COLO668 (cell line): ENCODE measurements around the gene LETMD1.
"Not testable (repeated sequence)": the region's sequence is repeated elsewhere in the genome, so short reads cannot be mapped to it uniquely, and the experiment has no call there.

Experiments used
- DNase-seq: peaks from one replicate; lab custom pipeline; 2025; ENCODE audit not compliant: unreplicated experiment; lab: John Stamatoyannopoulos, UW

Gene LETMD1, protein sequence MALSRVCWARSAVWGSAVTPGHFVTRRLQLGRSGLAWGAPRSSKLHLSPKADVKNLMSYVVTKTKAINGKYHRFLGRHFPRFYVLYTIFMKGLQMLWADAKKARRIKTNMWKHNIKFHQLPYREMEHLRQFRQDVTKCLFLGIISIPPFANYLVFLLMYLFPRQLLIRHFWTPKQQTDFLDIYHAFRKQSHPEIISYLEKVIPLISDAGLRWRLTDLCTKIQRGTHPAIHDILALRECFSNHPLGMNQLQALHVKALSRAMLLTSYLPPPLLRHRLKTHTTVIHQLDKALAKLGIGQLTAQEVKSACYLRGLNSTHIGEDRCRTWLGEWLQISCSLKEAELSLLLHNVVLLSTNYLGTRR

DNA sequence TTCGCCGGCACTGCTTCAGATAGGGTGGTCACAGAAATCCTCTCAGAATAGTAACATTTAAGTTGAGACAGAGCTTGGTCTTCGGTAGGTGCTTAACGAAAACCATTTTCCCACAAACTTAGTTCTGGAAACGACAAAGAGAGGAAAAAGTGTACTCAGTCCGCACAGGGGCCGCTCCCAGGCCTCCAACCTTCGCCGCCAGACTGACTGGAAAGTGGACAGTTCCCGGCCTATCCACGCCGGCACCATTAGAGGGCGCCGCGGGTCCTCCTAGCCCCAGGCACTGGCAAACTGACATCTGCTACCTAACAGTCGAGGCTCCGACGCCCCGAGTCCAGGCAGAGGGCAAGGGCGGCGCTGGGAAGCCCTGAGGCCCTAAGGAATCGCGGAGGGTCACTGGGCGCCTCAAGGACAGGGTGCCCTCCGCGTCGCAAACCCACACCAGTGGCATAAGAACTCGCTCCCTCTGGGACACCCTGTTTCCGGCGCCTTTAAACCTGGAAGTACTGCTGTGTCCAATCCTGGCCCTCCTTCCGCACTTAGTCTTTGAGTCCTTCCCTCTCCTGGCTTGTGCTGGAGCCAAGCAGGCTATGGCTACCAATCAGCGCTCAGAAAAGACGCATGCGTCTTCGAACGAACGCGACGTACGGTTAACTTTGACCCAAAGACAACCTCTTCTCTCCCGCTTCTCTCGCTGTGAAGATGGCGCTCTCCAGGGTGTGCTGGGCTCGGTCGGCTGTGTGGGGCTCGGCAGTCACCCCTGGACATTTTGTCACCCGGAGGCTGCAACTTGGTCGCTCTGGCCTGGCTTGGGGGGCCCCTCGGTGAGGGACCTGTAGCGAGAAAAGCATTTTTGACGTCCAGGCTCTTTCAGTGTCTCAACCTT lies at the start of gene LETMD1:
LETMD1 (plus strand) TSS at position 673 of the 886 bp plus-strand sequence; CDS start at position 703, 30 bp downstream.
- peak; percentile 83 for DNase-seq

DNA sequence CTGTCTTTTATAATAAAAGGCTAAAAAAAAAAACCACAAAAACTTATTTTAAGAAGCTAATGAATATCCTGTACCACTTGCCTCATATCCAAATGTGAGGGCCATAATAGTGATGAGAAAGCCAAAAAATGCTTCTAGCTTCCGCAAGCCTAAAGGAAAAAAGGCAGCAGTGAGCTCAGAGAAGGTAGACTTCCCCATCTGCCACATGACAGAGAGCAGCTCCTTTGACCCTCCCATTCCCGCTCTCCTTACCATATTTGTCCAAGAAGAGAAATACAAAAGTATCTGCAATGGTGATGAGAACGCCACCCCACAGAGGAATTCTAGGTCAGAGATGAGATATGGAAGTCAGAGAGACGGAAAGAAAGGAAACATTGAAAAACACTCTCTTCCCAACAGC lies 49.0 kb upstream of the LETMD1 start:
- no peak for DNase-seq

DNA sequence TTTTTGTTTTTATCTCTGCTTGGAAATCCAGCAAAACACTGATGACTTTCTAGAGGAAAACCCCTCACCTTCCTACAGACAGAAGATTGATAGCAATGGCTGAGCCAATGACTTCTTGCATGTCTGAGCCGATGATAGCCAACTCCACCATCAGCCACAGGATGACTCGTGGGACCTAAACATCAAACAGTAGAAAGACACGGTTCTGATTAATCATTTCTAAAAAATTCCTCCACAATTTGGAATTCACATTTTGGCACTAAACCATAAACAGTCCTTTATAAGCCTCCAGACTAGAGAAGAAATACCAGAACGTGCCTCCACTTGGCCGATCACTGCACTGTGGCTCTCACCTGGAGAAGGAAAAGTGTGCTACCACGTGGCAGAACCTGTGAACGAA lies 47.9 kb upstream of the LETMD1 start:
- no peak for DNase-seq

DNA sequence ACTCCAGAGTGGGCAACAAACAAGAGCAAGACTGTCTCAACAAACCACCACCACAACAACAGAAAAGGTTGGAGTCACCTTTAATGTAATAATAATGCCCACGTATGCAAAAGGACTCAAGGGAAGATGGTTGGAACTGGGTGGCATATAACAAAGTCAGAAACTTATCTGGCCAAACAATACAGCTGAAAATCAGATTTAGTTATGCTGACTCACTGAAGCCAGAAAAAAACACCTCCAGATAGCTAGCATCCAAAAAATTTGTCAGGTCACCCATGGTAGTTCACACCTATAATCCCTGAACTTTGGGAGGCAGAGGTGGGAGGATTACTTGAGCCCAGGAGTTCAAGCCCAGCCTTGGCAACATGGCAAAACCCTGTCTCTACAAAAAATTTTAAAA lies 46.3 kb upstream of the LETMD1 start:
- no peak for DNase-seq

DNA sequence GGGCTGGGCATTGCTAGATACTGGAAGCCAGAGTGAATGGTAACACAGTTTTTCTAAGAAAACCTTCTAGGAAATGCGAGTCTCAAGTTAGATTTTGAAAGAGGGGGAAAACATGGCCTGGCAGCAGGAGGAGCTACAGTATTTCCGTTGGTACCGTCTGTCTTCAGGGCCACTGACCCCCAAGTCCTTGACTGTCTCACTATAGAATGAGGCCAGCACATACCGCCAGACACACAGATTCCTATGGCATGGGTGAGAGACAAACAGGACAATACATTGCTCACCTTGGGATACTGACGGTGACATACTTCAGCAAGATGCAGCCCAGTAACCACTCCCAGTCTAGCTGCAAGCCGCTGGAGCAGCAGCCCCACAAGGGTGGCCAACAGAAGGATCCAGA lies 43.6 kb upstream of the LETMD1 start:
- DNase-seq, result no peak

DNA sequence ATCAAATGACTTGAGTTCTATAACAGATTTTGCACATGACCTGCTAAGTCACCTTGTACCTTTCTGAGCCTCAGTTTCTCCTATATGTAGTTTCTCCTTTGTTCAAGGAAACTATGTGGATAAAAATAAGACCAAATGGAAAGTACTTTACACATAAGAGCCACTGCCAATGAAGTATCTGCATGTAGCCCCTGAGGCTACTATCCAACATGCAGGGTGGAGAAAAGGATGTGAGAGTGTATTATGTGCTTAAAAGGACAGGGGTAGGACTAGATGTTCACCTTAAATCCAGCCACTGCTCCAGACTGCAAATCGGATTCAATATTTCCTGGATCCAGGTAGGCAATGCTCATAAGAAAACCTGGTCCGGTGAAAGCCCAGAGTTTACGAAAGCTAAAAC lies 43.1 kb upstream of the LETMD1 start:
- DNase-seq, result no peak

DNA sequence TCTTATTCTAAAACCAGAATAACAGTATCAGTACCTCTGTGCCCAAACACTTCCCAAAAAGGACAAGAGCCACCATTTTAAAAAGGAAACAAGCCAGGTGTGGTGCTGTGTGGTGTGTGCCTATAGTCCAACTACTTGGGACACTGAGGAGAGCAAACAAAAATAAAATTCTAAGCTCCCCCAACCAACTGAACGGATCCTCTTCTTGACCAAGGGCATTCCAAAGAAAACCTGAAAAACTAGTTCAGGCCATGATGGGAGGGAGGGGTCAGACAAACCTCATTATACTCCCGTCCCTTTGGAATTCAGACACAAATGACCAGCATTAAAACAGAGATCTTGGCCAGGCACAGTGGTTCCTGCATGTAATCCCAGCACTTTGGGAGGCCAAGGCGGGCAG lies 42.5 kb upstream of the LETMD1 start:
- no peak for DNase-seq

DNA sequence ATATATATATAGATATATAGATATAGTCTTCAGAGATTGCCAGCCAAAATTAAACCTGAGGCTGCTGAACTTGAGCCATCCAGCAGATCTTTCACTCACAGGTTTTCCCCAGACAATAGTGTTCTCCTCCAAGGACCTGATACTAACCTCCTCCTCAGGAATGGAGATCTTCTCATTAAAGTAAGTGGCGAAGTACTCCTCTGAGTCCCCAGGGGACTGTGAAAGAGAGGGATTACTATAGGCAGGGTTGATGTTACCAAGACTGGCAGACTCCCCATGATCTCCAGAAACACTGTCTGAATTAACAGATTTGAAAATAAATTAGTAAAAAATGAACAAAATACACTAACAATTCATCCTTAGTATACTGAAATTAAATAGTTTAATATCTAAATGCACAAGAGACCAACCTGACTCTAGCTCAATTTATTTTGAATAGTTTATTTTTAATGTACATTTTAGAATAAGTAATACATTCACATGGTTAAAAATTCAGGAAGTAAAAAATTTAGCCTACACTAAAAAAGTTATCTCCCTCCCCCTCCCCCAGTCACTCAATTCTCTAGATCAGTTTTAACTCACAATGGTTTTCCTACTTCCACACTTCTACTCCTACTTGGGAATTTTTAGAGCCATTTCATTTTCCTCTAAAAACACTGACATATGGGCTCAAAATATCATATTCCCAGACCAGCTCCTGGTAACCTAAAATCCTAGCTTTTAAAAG lies 39.6 kb upstream of the LETMD1 start:
- DNase-seq, result no peak

DNA sequence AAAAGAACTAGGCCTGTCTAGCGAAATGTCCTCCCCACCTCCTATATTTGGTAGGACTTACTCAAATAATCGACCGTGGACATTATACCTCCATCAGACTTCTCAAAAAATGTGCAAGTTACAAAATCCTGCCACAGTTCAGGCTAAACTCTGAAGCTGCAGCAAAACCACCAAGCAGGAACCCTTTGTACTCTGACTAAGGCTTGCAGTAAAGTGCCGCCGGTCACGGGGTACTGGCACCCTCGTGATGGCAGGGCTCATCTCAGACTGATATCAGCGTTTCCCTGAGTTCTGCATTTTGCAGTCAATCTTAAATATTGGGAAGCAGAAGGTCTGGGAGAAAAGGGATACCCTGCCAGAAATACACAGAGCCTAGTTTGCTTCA lies 39.1 kb upstream of the LETMD1 start:
- no peak for DNase-seq

DNA sequence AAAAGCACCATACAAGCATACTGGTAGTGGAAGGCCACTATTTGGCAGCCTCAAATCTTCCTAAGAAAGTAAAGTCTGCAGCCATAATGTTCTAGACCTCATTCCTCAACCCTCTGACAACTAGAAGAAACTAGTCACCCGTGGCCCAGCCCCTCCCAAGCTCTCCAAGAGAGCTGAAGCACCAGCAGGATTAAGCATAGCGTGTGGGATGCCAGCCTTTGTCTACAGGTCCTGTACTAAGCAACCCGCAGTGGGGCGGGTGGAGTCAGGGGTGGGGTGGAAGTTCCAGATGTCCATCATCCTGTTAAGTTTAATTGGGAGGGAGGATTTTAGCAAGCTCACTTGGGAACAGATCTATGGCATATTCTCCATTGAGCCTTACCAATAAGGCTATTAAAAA lies 36.2 kb upstream of the LETMD1 start:
- DNase-seq, result no peak

DNA sequence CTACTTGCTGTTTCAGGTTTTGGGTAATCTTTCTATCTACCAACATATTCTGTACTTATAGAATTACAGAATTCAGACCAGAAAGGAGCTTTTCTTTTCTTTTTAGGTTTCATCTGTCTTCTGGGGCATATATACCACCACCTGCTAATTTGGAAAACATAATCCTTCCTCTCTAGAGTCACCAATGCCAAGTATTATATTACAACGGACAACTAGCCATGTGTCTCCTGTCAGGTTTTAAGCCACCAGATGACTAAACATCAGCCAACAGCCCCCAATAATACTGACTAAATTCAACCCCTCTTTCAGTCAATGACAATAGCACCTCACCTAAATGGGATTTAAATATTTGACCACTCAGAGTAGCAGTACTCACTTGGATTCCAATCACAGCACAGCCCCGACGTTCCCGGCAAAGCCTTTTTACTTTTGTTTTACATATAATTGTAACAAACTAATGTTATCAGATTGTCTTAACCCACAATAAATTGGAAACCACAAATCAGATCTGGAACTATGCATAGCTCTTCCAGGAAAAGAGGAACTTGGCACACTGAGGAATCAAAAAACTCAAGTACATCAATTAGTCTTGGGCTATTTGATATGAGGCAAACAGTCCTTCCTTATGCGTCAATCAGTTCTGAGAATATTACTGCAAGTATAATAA lies 35.4 kb upstream of the LETMD1 start:
- DNase-seq, result no peak

DNA sequence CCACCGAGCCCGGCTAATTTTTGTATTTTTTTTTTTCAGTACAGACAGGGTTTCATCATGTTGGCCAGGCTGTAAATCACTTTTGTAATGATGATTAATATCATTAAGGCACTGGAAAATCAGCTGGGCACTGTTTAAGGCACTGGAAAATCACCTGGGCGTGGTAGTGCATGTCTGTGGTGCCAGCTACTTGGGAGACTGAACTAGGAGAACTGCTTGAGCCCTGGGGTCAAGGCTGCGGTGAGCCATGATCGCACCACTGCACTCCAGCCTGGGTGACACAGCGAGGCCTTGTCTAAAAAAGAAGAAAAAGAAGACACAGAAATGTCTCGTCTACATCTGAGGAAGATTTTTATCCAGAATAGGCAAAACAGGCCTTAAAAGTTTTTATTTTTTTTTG lies 34.7 kb upstream of the LETMD1 start:
- DNase-seq, result no peak

DNA sequence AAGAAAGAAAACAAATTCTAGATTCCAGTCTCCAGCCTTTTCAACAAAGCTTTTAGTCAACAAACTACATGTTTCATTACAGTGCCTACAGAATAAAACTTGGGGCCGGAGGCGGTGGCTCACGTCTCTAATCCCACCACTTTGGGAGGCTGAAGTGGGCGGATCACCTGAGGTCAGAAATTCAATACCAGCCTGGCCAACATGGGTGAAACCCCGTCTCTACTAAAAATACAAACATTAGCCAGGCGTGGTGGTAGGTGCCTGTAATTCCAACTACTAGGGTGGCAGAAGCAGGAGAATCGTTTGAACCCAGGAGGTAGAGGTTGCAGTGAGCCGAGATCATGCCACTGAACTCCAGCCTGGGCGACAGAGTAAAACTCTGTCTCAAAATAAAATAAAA lies 33.7 kb upstream of the LETMD1 start:
- DNase-seq, result not testable (repeated sequence)

DNA sequence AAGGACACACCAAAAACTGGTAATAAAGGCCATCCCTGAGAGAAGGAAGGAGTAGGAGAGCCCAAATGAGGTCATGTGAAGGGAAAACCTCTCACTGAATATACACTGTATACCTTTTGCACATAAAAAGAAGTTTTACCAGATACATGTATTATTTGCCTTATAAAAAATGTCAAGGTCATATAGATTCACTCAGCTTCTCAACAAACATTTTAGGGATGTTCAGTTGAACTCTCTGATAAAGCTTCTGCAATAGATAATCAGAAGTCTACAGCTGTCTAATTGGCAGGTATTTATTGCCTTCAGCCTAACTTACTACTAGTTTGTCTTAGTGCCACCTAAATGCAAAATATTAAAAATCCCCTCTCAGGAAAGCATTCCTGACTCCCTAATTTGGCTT lies 30.7 kb upstream of the LETMD1 start:
- no peak for DNase-seq

DNA sequence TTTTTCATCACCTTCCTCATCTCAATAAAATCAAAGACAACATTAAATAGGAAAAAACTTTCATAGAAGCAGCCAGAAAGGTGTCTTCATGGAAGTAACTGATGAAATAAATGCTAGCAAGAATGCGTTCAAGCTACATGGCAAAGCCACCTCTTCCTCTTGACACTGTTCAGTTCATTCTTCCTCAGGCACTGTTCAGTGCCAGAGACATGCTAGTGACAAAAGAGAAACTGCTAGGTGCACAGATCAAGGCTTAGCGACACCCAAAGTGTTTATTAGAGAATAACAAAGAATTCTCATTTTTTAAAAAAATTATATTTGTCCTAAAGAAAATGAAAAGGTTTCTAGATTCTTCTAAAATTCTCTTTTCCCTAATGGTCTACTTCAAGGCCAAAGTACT lies 29.2 kb upstream of the LETMD1 start:
- no peak for DNase-seq

DNA sequence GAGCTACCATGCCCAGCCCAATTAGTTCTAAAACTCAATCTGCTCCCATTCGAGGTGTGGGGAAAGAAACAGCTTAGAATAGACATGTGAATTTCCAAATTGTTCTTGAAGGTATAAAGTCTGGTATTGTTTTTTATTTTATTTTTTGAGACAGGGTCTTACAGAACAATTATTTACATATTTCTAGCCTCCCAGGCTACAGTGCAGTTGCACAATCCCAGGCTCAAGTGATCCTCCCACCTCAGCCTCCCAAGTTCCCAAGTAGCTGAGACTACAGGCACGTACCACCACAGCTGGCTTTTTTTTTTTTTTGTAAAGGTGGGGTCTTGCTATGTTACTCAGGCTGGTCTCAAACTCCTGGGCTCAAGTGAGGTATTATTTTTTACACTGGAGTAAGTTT lies 28.2 kb upstream of the LETMD1 start:
- no peak for DNase-seq

DNA sequence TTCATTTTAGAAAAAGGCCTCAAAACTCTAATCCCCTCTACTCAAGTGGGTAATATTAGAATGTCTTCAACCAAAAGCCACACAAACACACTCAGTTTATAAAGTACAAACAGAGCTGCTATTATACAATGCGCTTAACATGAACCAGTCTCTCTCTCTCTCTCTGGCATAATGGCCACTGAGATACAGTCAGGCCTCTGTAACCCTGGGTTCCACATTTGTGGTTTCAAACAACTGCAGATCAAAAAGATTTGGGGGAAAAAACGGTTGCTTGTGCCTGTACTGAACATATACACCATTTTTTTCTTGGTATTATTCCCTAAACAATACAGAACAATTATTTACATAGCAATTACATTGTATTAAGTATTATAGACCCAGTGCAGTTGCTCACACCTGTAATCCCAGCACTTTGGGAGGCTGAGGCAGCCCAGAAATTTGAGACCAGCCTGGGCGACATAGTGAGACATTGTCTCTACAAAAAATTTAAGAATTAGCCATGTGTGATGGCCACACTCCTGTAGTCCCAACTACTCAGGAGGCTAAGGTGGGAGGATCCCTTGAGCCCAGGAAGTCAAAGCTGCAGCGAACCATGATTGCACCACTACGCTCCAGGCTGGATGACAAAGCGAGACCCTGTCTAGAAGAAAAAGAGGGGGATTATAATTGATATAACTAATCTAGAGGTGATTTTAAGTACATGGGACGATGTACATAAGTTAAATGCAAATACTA lies 27.5 kb upstream of the LETMD1 start:
- DNase-seq, result no peak

DNA sequence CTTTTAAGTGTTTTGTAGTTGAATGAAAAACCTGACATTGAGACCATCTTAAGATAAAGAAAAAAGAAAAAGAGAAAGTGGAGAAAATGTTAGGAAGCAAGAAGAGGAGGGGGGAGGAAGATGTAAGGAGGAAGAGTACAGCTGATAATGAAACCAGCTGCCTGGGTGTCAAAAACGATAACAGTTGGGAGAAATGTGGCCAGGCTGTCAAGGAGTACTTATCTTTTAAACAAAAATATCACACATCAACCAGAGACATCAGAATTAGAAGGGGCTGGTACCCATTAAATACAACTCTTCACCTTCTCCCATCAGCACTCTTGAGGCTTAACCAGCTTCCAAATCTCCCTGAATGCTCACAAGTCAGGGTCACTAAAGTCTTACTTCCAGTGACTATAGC lies 26.4 kb upstream of the LETMD1 start:
- DNase-seq, result no peak

DNA sequence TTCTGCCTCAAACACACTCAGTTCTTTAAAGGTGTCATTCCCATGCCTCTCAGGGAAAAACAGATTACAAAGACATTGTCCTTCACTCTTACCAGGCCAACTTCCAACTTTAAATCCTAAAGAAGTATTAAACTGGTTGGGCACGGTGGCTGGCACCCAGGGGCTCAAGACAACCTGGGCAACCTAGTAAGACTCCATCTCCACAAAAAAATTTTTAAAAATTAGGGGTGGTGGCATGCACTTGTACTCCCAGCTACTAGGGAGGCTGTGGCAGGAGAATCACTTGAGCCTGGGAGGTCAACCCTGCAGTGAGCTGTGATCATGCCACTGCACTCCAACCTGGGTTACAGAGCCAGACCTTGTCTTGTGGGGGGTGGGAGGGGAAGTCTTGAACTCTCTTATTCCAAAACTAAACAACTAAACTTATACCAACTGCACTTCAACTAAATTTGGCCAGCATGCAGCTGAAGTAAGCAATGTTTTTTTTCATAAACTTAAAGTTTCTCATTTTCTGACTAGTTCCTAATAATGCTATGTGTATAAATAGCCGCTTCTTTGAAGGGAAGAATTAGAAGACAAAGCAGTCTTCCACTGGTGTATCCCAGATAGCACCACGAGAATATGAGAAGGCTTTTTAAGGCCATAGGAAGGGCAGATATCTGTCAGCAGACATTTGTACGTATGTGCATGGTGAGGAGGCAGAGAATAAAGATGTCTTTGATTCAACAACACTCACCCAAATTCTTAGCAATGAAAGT lies 24.3 kb upstream of the LETMD1 start:
- no peak for DNase-seq

DNA sequence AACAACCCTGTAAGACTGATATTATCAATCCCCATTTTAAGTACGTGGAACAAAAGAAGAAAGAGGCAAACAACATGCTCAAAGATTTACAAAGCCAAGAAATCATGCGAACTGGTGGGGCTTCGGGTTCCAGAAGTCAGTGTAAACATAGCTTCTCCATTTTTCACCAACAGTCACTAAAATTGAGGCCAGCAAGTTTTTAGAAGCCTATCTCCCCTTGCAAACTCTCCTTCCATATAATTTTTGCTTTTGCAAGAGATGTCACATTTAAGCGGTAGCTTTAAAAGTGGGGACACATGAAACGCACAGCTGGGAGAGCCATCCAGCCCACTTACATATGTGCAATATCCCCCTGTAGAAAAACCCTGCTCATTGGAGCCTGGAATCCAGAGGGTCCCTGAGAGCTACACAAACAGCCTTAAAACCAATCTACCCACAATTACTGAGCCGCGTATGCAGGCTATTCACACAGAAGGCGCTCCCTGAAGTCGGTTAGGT lies 22.7 kb upstream of the LETMD1 start:
- DNase-seq, result no peak
